Stimulated activated CD8-positive, alpha-beta memory T cell treated with anti-CD3 and anti-CD28 coated beads, Interleukin-7, amount 100 ng/mL, for 1 hour (primary cell): ENCODE measurements around the gene RXFP2.

ENCODE experiments used
- DNase-seq, 2 donors: peaks; one replicate each; pipeline ENCODE4 v3.0.0-alpha.2; 2020; ENCODE audit warnings: low read depth in 2 of 2

RXFP2 gene, protein sequence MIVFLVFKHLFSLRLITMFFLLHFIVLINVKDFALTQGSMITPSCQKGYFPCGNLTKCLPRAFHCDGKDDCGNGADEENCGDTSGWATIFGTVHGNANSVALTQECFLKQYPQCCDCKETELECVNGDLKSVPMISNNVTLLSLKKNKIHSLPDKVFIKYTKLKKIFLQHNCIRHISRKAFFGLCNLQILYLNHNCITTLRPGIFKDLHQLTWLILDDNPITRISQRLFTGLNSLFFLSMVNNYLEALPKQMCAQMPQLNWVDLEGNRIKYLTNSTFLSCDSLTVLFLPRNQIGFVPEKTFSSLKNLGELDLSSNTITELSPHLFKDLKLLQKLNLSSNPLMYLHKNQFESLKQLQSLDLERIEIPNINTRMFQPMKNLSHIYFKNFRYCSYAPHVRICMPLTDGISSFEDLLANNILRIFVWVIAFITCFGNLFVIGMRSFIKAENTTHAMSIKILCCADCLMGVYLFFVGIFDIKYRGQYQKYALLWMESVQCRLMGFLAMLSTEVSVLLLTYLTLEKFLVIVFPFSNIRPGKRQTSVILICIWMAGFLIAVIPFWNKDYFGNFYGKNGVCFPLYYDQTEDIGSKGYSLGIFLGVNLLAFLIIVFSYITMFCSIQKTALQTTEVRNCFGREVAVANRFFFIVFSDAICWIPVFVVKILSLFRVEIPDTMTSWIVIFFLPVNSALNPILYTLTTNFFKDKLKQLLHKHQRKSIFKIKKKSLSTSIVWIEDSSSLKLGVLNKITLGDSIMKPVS

GRCh38 chr13:31739226-31739625 lies at the start of gene RXFP2:
TSS of gene RXFP2 (plus strand) at chr13:31739526. CDS start at chr13:31739613, 87 bp downstream.
- DNase-seq = no peak

DNA sequence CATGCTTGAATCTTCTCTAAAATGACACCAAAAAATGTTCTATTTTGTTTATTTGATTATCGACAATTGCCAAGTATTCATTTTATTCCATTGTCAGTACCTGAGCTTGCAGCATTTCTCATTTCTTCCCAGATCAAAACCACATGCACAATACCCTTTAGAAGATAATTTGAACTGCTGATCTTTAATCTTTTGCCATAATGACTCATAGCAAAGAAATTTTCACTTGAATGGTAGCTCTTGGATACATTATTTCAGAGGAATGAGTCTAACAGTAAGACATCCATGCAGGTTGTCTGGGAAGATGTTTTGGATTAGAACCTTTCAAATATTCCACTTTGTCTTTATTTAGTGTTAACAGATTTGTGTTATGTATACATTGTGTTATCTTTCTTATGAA lies 42.0 kb upstream of the RXFP2 start:
- DNase-seq = no peak

GRCh38 chr13:31699650-31700049 lies 39.7 kb upstream of the RXFP2 start:
- DNase-seq = no peak

DNA sequence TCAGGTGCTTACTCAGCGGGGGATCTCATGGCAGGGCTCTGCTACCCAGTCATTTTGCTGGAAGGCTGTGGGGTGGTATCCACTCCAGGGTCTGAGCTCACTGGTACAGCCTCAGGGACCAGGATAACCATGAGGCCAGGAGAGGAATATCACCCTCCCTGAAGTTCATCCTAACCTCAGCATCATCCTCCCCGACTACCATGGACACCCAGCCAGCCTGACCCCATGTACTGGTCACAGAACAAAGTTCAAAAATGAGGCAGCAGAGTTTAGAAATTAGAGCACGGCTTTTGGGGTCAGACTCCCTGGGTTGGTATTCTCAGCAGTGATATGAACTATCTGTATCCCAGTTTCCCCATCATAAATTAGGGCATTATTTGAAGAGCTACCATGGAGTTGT lies 35.5 kb upstream of the RXFP2 start:
- no peak for DNase-seq

DNA sequence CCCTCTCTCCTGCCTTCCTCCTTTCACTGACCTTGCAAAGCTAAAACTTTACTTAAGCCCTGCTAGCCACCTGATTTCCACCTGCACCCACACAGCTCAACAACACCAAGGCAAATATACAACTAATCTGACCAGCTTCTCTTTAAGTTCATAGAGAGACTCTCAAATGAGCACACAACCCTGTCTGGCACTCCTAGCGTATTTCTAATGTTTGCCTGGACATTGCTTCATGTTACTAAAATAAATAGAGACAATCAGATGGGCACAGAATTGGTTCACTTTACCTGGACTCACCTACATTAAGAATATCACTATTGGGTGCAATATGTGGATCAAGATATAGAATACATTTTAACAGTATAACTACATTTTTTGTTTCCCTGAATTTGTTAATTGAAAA lies 33.2 kb upstream of the RXFP2 start:
- no peak for DNase-seq

DNA sequence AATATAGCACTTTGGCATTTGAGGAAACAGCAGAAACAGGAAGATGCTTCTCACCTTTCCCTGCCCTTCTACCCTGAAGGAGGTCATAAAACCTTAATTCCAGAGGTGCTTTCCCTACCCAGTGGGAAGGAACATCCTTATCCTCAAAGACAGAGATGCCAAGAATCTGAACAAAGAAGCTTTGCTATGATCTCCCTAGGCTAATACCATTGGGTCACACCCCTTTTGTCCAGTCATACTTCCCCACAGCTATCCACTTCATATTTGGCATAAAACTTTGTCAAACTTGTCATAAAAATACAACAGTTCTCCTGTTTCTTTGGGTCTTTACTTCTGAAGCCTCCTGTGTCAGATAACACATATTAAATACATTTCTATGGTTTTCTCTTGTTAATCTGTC lies 21.7 kb upstream of the RXFP2 start:
- no peak for DNase-seq

DNA sequence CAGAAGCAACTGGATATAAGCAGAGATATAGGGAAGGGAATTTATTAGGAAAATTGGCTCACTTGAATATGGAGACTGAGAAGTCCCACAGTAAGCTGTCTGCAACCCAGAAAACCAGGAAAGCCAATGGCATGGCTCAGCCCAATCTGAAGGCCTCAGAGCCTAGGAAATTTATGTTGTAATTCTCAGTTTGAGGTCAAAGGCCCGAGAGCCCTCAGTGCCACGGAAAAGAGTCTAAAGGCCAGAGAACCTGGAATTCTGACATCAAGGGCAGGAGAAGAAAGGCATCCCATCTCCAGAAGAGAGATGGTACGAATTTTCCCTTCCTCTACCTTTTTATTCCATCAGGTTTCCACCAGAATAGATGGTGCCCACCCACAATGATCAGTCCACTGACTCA lies 20.1 kb upstream of the RXFP2 start:
- DNase-seq = no peak

GRCh38 chr13:31722673-31723072 lies 16.7 kb upstream of the RXFP2 start:
- no peak for DNase-seq

DNA sequence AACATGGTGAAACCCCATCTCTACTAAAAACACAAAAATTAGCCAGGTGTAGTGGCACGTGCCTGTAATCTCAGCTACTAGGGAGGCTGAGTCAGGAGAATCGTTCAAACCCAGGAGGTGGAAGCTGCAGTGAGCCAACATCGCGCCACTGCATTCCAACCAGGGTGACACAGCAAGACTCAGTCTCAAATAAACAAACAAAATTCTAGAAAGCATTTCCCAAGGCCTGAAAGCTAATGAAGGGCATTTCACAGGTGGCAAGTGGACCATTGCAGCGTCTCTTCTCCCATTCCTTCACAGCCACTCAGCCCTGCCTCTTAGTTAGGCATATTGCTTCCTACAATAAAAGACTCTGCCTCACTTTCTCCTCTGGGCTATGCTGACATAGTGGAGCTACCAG lies 13.5 kb upstream of the RXFP2 start:
- no peak for DNase-seq

- DNase-seq = no peak
Measured at GRCh38 chr13:31731921-31732320, 7.4 kb upstream of the RXFP2 start.

DNA sequence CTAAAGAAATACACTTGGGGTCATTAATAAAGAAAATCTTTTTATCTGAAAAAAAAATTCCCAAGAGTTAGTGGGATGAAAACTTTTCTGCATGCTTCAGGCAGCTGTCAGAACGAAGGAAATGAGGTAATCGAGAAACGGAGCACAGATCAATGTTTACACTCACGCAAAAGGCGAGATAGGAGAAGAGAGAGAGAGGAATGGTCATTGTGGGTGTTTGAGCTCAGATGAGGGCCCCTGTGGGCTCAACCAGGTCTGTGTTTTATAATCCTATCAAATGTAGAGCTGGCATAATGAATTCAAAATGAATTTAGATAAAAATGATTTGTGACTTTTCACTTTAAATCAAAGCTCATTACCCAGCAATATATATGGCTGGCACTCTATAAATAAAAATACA lies 6.3 kb upstream of the RXFP2 start:
- DNase-seq = no peak

GRCh38 chr13:31733647-31734046 lies 5.7 kb upstream of the RXFP2 start:
- DNase-seq = no peak

DNA sequence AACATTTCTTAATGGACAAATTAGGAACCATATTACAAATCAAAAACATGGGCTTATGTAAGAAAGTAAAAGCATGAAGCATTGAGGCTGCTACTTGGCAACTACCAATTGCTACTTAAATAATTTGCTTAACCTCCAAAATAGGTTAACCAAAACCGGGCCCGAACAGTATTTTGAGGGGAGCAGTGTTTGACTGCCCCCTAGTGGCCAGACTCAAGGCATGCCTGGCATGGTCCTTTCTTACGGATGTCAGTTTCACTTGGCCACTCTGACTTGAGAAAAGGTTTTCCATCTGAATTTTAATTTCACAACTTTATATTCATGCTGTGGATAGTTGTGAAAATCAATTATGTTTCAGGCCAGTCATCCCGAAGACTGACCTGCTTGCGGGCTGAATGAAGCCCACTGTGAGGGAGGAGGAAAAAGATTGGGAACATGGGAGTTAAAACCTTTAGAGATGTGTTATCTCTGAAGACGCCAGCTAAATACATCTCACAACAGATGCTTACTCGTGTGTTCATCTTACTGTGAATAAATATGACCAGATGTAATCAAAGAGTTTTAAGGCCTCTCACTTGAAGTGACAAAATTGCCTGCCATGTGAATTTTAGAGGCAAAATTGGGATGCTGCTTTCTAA lies 2.9 kb downstream of the RXFP2 start:
- DNase-seq = peak; percentile 12 to 48

DNA sequence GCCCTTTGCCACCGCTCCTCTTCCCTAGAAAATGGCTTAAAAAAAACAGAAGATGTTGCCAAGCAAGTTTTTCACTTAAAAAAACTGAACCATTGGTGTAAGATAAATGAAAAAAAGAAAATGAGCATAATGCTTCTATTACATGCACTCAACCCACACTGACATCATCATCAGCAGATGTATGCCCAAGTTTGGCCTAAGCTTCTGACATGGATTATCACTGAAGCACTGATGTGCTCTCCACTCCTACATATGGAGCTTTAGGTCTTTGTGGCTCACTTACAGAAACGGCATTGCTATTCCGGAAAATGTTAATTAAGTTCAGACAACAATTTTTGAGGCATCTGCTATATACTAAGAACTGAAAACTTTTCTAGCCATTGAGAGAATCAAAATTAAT lies 8.0 kb downstream of the RXFP2 start:
- DNase-seq = no peak

GRCh38 chr13:31747966-31748365 lies 8.6 kb downstream of the RXFP2 start:
- DNase-seq = no peak

GRCh38 chr13:31749929-31750328 lies 10.6 kb downstream of the RXFP2 start:
- DNase-seq = no peak

GRCh38 chr13:31755211-31755610 lies 15.9 kb downstream of the RXFP2 start:
- no peak for DNase-seq

DNA sequence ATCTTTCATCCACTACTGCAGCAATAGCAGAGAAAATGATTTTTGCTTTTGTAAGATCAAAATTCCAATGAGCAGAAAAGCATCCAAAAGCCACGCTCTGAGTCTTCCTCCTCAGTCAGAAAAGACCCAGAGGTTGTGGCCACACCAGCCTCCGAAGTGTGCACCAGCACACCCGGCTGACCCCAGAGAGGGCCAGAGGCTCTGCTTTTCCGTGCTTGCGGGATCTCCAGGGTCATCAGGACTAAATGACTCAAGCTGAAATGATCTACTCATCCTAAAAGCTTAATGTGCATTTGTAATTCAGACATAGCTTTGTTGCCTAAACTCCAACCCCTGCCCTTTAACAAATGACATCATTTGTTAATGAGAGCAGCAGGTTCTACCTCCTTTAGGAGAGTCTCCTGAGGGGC lies 16.5 kb downstream of the RXFP2 start:
- DNase-seq = no peak

GRCh38 chr13:31756346-31756745 lies 17.0 kb downstream of the RXFP2 start:
- DNase-seq = no peak

GRCh38 chr13:31761951-31762350 lies 22.6 kb downstream of the RXFP2 start:
- no peak for DNase-seq

GRCh38 chr13:31764556-31764955 lies 25.2 kb downstream of the RXFP2 start:
- no peak for DNase-seq

GRCh38 chr13:31765138-31765785 lies 25.9 kb downstream of the RXFP2 start:
- no peak for DNase-seq
